GM23338 (cell line): ENCODE results near the gene DNAJC8. TPM values are rescaled to one million over a fixed set of nuclear protein-coding genes. Genes with fewer than 3 reads are reported as not detected.

Source experiments
- ATAC-seq: fragments of 200-7000 bp; cut with Tn5 transposase; 3 replicates; pipeline ENCODE4 v1.9.1; 2020
- DNase-seq: peaks from one replicate; pipeline ENCODE4 v3.0.0-alpha.2; 2015; ENCODE audit warnings: low spot score
- H2AFZ ChIP-seq: fragments of 200-600 bp; sonication (generic); 2 replicates; pipeline ENCODE4 v1.8.0; 2016; ENCODE audit warnings: antibody characterized with exemption, mild to moderate bottlenecking, moderate library complexity
- H3F3A ChIP-seq: fragments of 200-600 bp; sonication (generic); replicated peaks from 2 replicates; pipeline ENCODE4 v1.8.0; 2017; ENCODE audit warnings: antibody characterized with exemption, mixed run types, low read depth
- H3K27ac ChIP-seq: fragments of 200-600 bp; sonication (generic); 2 replicates; pipeline ENCODE4 v1.6.1; 2016; ENCODE audit warnings: low read depth
- H3K27me3 ChIP-seq: fragments of 200-600 bp; sonication (generic); 2 replicates; pipeline ENCODE4 v1.8.0; 2016; ENCODE audit warnings: mild to moderate bottlenecking, mixed run types, moderate library complexity; ENCODE audit not compliant: insufficient read depth
- H3K36me3 ChIP-seq: fragments of 200-600 bp; sonication (generic); 2 replicates; pipeline ENCODE4 v1.8.0; 2016; ENCODE audit warnings: mild to moderate bottlenecking; ENCODE audit not compliant: insufficient read depth
- H3K4me1 ChIP-seq: fragments of 200-600 bp; sonication (generic); 2 replicates; pipeline ENCODE4 v1.8.0; 2016; ENCODE audit warnings: mild to moderate bottlenecking, moderate library complexity; ENCODE audit not compliant: insufficient read depth
- H3K4me2 ChIP-seq: fragments of 200-600 bp; sonication (generic); 2 replicates; pipeline ENCODE4 v1.7.1; 2017; ENCODE audit warnings: mixed run types
- H3K4me3 ChIP-seq: fragments of 200-600 bp; sonication (generic); 2 replicates; pipeline ENCODE4 v1.6.1; 2016; ENCODE audit warnings: mixed run types
- H3K79me2 ChIP-seq: fragments of 200-600 bp; sonication (generic); replicated peaks from 2 replicates; pipeline ENCODE4 v1.8.0; 2017; ENCODE audit warnings: mild to moderate bottlenecking; ENCODE audit not compliant: insufficient read depth
- H3K9me2 ChIP-seq: fragments of 200-600 bp; sonication (generic); 2 replicates; pipeline ENCODE4 v1.8.0; 2017; ENCODE audit not compliant: insufficient read depth
- H4K20me1 ChIP-seq: fragments of 200-600 bp; sonication (generic); replicated peaks from 2 replicates; pipeline ENCODE4 v1.8.0; 2017; ENCODE audit warnings: mild to moderate bottlenecking; ENCODE audit not compliant: insufficient read depth
- H3K27ac Mint-ChIP-seq: 2 replicates; pipeline ENCODE4 v1.8.0; 2020; ENCODE audit warnings: inconsistent platforms, mild to moderate bottlenecking, moderate library complexity, mixed read lengths
- H3K27me3 Mint-ChIP-seq: 3 replicates; pipeline ENCODE4 v1.8.0; 2022; ENCODE audit warnings: low read depth, mild to moderate bottlenecking, moderate library complexity, mixed read lengths, inconsistent platforms; ENCODE audit not compliant: insufficient read depth, poor library complexity
- H3K36me3 Mint-ChIP-seq: 3 replicates; pipeline ENCODE4 v1.8.0; 2021; ENCODE audit warnings: low read depth, mild to moderate bottlenecking, inconsistent platforms, moderate library complexity, mixed read lengths
- H3K4me1 Mint-ChIP-seq: 3 replicates; pipeline ENCODE4 v1.8.0; 2020; ENCODE audit warnings: mild to moderate bottlenecking, inconsistent platforms, mixed read lengths
- H3K4me3 Mint-ChIP-seq: 3 replicates; pipeline ENCODE4 v1.8.0; 2021; ENCODE audit warnings: moderate library complexity, mild to moderate bottlenecking, inconsistent platforms, mixed read lengths
- H3K9me3 Mint-ChIP-seq: 3 replicates; pipeline ENCODE4 v1.8.0; 2020; ENCODE audit warnings: moderate library complexity, mild to moderate bottlenecking, inconsistent platforms, mixed read lengths
- CREB1 ChIP-seq: fragments of 250-450 bp; sonication (Bioruptor Pico); IDR thresholded peaks from 2 replicates; pipeline ENCODE4 v1.5.0; 2020; ENCODE audit warnings: low read depth, mild to moderate bottlenecking, moderate library complexity
- CTCF ChIP-seq, 2 experiments: fragments of 200-600 bp in 1 of 2; sonication (generic) in 1 of 2; conservative IDR thresholded peaks; 2 replicates each; pipeline versions ENCODE4 v1.5.1 to v1.6.1; 2016 to 2017; ENCODE audit warnings: antibody characterized with exemption in 2 of 2, low read depth in 2 of 2, mild to moderate bottlenecking in 2 of 2, moderate library complexity in 1 of 2
- ETS1 ChIP-seq: IDR thresholded peaks from 2 replicates; pipeline ENCODE4 v1.6.1; 2016; ENCODE audit warnings: antibody characterized with exemption
- EZH2 ChIP-seq: fragments of 200-600 bp; sonication (generic); IDR thresholded peaks from one replicate; pipeline ENCODE4 v1.8.0; 2017; ENCODE audit warnings: antibody characterized with exemption, mild to moderate bottlenecking, low read depth; ENCODE audit not compliant: unreplicated experiment
- NANOG ChIP-seq: IDR thresholded peaks from 2 replicates; pipeline ENCODE4 v1.6.1; 2016; ENCODE audit warnings: antibody characterized with exemption, borderline replicate concordance
- POLR2AphosphoS5 ChIP-seq: IDR thresholded peaks from 2 replicates; pipeline ENCODE4 v1.6.1; 2016; ENCODE audit warnings: antibody characterized with exemption, low read depth
- REST ChIP-seq: IDR thresholded peaks from one replicate; pipeline ENCODE4 v1.6.1; 2018; ENCODE audit warnings: antibody characterized with exemption; ENCODE audit not compliant: unreplicated experiment
- STAT1 ChIP-seq: IDR thresholded peaks from one replicate; pipeline ENCODE4 v1.6.1; 2016; ENCODE audit warnings: antibody characterized with exemption; ENCODE audit not compliant: unreplicated experiment
- ZNF114 ChIP-seq: fragments of 250-450 bp; sonication (Bioruptor Pico); IDR thresholded peaks from 2 replicates; pipeline ENCODE4 v1.5.0; 2020; ENCODE audit warnings: mild to moderate bottlenecking, moderate library complexity
- ZNF331 ChIP-seq: fragments of 250-450 bp; sonication (Bioruptor Pico); IDR thresholded peaks from 2 replicates; pipeline ENCODE4 v1.5.0; 2020; ENCODE audit warnings: low read depth, mild to moderate bottlenecking, moderate library complexity
- ZNF462 ChIP-seq: fragments of 250-450 bp; sonication (Bioruptor Pico); IDR thresholded peaks from 2 replicates; pipeline ENCODE4 v1.5.0; 2020; ENCODE audit warnings: mild to moderate bottlenecking, moderate library complexity
- polyA plus RNA-seq: library from polyadenylated mRNA; unstranded; fragments of >200 nt; fragmentation: Nextera tagmentation; extraction: Ambion mirVana; gene quantifications from 2 replicates; pipeline ENCODE4 v1.2.1, GENCODE V29; 2016
- total RNA-seq: library from RNA; depleted of rRNA; stranded (reverse); fragments of >200 nt; shearing (Covaris generic); gene quantifications from 2 replicates; pipeline ENCODE4 v1.2.3, GENCODE V29; 2014

The DNAJC8 gene
- total and polyA plus RNA-seq, 2 experiments from 2014 or later = 67.3 to 210 TPM

- H3K4me3 Mint-ChIP-seq = no peak overlapping the region
Measured at GRCh38 chr1:28244549-28245251, 11.9 kb upstream of the DNAJC8 start.

More at GRCh38 chr1:28244549-28245251, 11.9 kb upstream of the DNAJC8 start:
- Histone ChIP-seq H3K9me2 (no peaks in the 10 kb centered on the region), H3K27ac (no peak overlapping the region), H3K4me1 (peaks cover 17% of the 10 kb centered on the region), H4K20me1 (0 out of 2 replicates have a peak, but pooled peaks cover 3% of the 10 kb centered on the region), H3K36me3 (no peaks in the 10 kb centered on the region), H3F3A (no peaks in the 10 kb centered on the region; the same call in 1 of the 2 replicates), H3K79me2 (no peaks in the 10 kb centered on the region), H2AFZ (no peak overlapping the region), H3K27me3 (no peaks in the 10 kb centered on the region), H3K4me3 (no peak overlapping the region), H3K4me2 (no peak overlapping the region)
- H3K4me1 Mint-ChIP-seq = peaks cover 27% of the 10 kb centered on the region
- peaks cover 11% of the 10 kb centered on the region for H3K36me3 Mint-ChIP-seq
- TF ChIP-seq ZNF462 (CRISPR knock-in tag) (no peak), REST (no peak), CTCF (conservative IDR thresholded peaks at IDR 0.05; ENCODE audit: low read depth in 2 of 2) (no peak), EZH2 (no peak), ZNF114 (CRISPR knock-in tag) (no peak), CREB1 (no peak), ZNF331 (no peak), STAT1 (no peak), POLR2AphosphoS5 (no peak), NANOG (no peak), ETS1 (no peak)
- no peaks in the 10 kb centered on the region; the same call in 2 of the 3 replicates for H3K9me3 Mint-ChIP-seq
- no peak for DNase-seq
- no peak for ATAC-seq
- no peak overlapping the region for H3K27ac Mint-ChIP-seq
- peaks cover 7% of the 10 kb centered on the region for H3K27me3 Mint-ChIP-seq
